H1 (cell line): Measurements from ENCODE around the gene SLC2A10. TPM values are rescaled to one million over a fixed set of nuclear protein-coding genes. Genes with fewer than 3 reads are reported as not detected.

Source experiments
- CTCF ChIA-PET: fragments of 300-600 bp; sonication (Branson Sonifier 250); formaldehyde crosslinking; loops from one replicate; lab custom pipeline; 2021; ENCODE audit not compliant: partially characterized antibody; lab: Charles Lee
- POLR2A ChIA-PET: fragments of 300-600 bp; sonication (Branson Sonifier 250); formaldehyde crosslinking; loops from one replicate; lab custom pipeline; 2021; ENCODE audit warnings: inconsistent platforms; ENCODE audit not compliant: partially characterized antibody; lab: Charles Lee
- DNase-seq, 2 experiments: peaks; one replicate each; pipeline versions ENCODE4 v3.0.0 to v3.0.0-alpha.2; 2010 to 2022; ENCODE audit warnings: low spot score in 2 of 2, low read depth in 1 of 2, mixed read lengths in 1 of 2
- FAIRE-seq: peaks from 2 replicates; lab custom pipeline; 2011; peaks lifted over from hg19 to GRCh38; lab: Jason Lieb, UNC
- H2AFZ ChIP-seq: 2 replicates; pipeline ENCODE4 v1.8.1; 2012; ENCODE audit warnings: low read length, inconsistent platforms
- H2AK5ac ChIP-seq: 2 replicates; pipeline ENCODE4 v1.6.1; 2013; ENCODE audit warnings: low read depth, low read length
- H2BK120ac ChIP-seq: replicated peaks from 2 replicates; pipeline ENCODE3; 2013; ENCODE audit warnings: low read depth, low read length, inconsistent platforms
- H2BK12ac ChIP-seq: 2 replicates; pipeline ENCODE4 v1.6.1; 2013; ENCODE audit warnings: low read depth, low read length
- H2BK15ac ChIP-seq: 2 replicates; pipeline ENCODE4 v1.6.1; 2013; ENCODE audit warnings: low read length
- H2BK20ac ChIP-seq: 2 replicates; pipeline ENCODE4 v1.6.1; 2013; ENCODE audit warnings: low read length
- H2BK5ac ChIP-seq: 2 replicates; pipeline ENCODE4 v1.6.1; 2013; ENCODE audit warnings: low read depth, low read length
- H3K14ac ChIP-seq: 2 replicates; pipeline ENCODE4 v1.6.1; 2013; ENCODE audit warnings: inconsistent platforms; ENCODE audit not compliant: insufficient read length
- H3K18ac ChIP-seq: 2 replicates; pipeline ENCODE4 v1.6.1; 2013; ENCODE audit warnings: low read length; ENCODE audit errors: extremely low read depth
- H3K23ac ChIP-seq: 2 replicates; pipeline ENCODE4 v1.6.1; 2013; ENCODE audit warnings: inconsistent platforms; ENCODE audit not compliant: insufficient read length
- H3K23me2 ChIP-seq: 2 replicates; pipeline ENCODE4 v1.6.1; 2013; ENCODE audit warnings: low read depth, low read length
- H3K27ac ChIP-seq: 2 replicates; pipeline ENCODE4 v1.6.1; 2011; ENCODE audit warnings: low read depth, low read length, inconsistent platforms
- H3K27me3 ChIP-seq, 4 experiments: replicated peaks in 1 of 4; 1 replicate in 1 of 4; 2 replicates in 3 of 4; pipeline versions ENCODE4 v1.6.1 to v1.8.1; 2011 to 2013; ENCODE audit warnings: low read length in 3 of 4, mild to moderate bottlenecking in 3 of 4, inconsistent platforms in 2 of 4, mixed read lengths in 2 of 4, moderate library complexity in 1 of 4; ENCODE audit not compliant: control insufficient read depth in 3 of 4, insufficient read depth in 3 of 4; ENCODE audit errors: extremely low read depth in 1 of 4
- H3K36me3 ChIP-seq, 4 experiments: 2 replicates each; pipeline versions ENCODE4 v1.6.1 to v1.8.1; 2011 to 2013; ENCODE audit warnings: mild to moderate bottlenecking in 4 of 4, low read length in 3 of 4, moderate library complexity in 2 of 4, control low read depth in 1 of 4, inconsistent platforms in 1 of 4; ENCODE audit not compliant: insufficient read depth in 4 of 4, control insufficient read depth in 2 of 4
- H3K4ac ChIP-seq: replicated peaks from 2 replicates; pipeline ENCODE3; 2013; ENCODE audit warnings: low read length, low read depth, mixed read lengths, inconsistent platforms; ENCODE audit not compliant: insufficient read length
- H3K4me1 ChIP-seq, 4 experiments: replicated peaks in 1 of 4; 1 replicate in 1 of 4; 2 replicates in 3 of 4; pipeline versions ENCODE4 v1.6.1 to v1.8.1; 2011 to 2013; ENCODE audit warnings: low read length in 3 of 4, inconsistent platforms in 2 of 4, mixed read lengths in 1 of 4; ENCODE audit not compliant: insufficient read depth in 4 of 4, control insufficient read depth in 3 of 4
- H3K4me2 ChIP-seq, 2 experiments: 2 replicates each; pipeline versions ENCODE4 v1.6.1 to v1.8.1; 2011 to 2013; ENCODE audit warnings: low read depth in 2 of 2, low read length in 2 of 2, control low read depth in 1 of 2, inconsistent platforms in 1 of 2, mild to moderate bottlenecking in 1 of 2; ENCODE audit not compliant: insufficient read depth in 1 of 2
- H3K4me3 ChIP-seq, 4 experiments: fragments of 200-600, 300-600 bp in 1 of 4; sonication (generic), shearing (Covaris generic), sonication (Bioruptor Twin) in 1 of 4; 2 replicates each; pipeline versions ENCODE4 v1.5.1 to v1.8.1; 2011 to 2016; ENCODE audit warnings: low read length in 4 of 4, low read depth in 3 of 4, control low read depth in 2 of 4, inconsistent platforms in 2 of 4, mild to moderate bottlenecking in 2 of 4, mixed read lengths in 1 of 4, moderate library complexity in 1 of 4; ENCODE audit not compliant: insufficient read depth in 2 of 4; ENCODE audit errors: extremely low read depth in 1 of 4
- H3K56ac ChIP-seq: replicated peaks from 2 replicates; pipeline ENCODE3; 2013; ENCODE audit warnings: low read depth, mild to moderate bottlenecking, mixed read lengths, low read length, inconsistent platforms; ENCODE audit not compliant: insufficient read length
- H3K79me1 ChIP-seq: 2 replicates; pipeline ENCODE4 v1.6.1; 2013; ENCODE audit warnings: low read depth, low read length, control low read depth
- H3K79me2 ChIP-seq, 2 experiments: 2 replicates each; pipeline versions ENCODE4 v1.6.1 to v1.8.1; 2012 to 2013; ENCODE audit warnings: low read length in 2 of 2, mild to moderate bottlenecking in 2 of 2, inconsistent platforms in 1 of 2; ENCODE audit not compliant: insufficient read depth in 2 of 2, control insufficient read depth in 1 of 2
- H3K9ac ChIP-seq, 4 experiments: replicated peaks in 1 of 4; 1 replicate in 1 of 4; 2 replicates in 3 of 4; pipeline versions ENCODE4 v1.6.1 to v1.8.1; 2011 to 2013; ENCODE audit warnings: low read depth in 3 of 4, low read length in 3 of 4, control low read depth in 2 of 4, mild to moderate bottlenecking in 2 of 4, moderate library complexity in 2 of 4, inconsistent platforms in 1 of 4; ENCODE audit errors: extremely low read depth in 1 of 4
- H3K9me3 ChIP-seq, 2 experiments: 2 replicates each; pipeline versions ENCODE4 v1.6.1 to v1.8.1; 2012 to 2013; ENCODE audit warnings: mild to moderate bottlenecking in 2 of 2, moderate library complexity in 2 of 2, control low read depth in 1 of 2, inconsistent platforms in 1 of 2, low read depth in 1 of 2, low read length in 1 of 2, mixed read lengths in 1 of 2; ENCODE audit not compliant: insufficient read depth in 2 of 2
- H4K20me1 ChIP-seq, 2 experiments: replicated peaks in 1 of 2; 2 replicates each; pipeline versions ENCODE3 to v1.8.1; 2011 to 2013; ENCODE audit warnings: inconsistent platforms in 2 of 2, low read length in 2 of 2, mild to moderate bottlenecking in 1 of 2; ENCODE audit not compliant: insufficient read depth in 2 of 2, control insufficient read depth in 1 of 2
- H4K5ac ChIP-seq: 2 replicates; pipeline ENCODE4 v1.6.1; 2013; ENCODE audit warnings: low read length, low read depth, mixed read lengths, inconsistent platforms; ENCODE audit not compliant: insufficient read length
- H4K8ac ChIP-seq: 2 replicates; pipeline ENCODE4 v1.8.0; 2013; ENCODE audit warnings: mild to moderate bottlenecking, moderate library complexity, low read length, inconsistent platforms; ENCODE audit not compliant: insufficient read depth; ENCODE audit errors: extremely low read depth
- H4K91ac ChIP-seq: replicated peaks from 2 replicates; pipeline ENCODE3; 2013; ENCODE audit warnings: low read length, mixed read lengths, inconsistent platforms; ENCODE audit not compliant: insufficient read length
- CEBPB ChIP-seq: IDR thresholded peaks from 2 replicates; pipeline ENCODE4 v1.6.1; 2012; ENCODE audit warnings: low read depth, low read length
- CREB1 ChIP-seq: IDR thresholded peaks from 2 replicates; pipeline ENCODE4 v1.6.1; 2012; ENCODE audit warnings: inconsistent platforms
- GABPA ChIP-seq: IDR thresholded peaks from 2 replicates; pipeline ENCODE4 v1.6.1; 2011; ENCODE audit warnings: mild to moderate bottlenecking, low read length, moderate library complexity, borderline replicate concordance; ENCODE audit not compliant: insufficient read depth
- MAFK ChIP-seq: IDR thresholded peaks from 2 replicates; pipeline ENCODE4 v1.6.1; 2012; ENCODE audit warnings: low read depth, mild to moderate bottlenecking, improper control_type of control experiment, low read length
- MAX ChIP-seq: IDR thresholded peaks from 2 replicates; pipeline ENCODE4 v1.6.1; 2012; ENCODE audit warnings: inconsistent platforms
- NANOG ChIP-seq: IDR thresholded peaks from 2 replicates; pipeline ENCODE4 v1.6.1; 2011; ENCODE audit warnings: low read length, low read depth, mild to moderate bottlenecking, inconsistent platforms; ENCODE audit not compliant: insufficient read depth, poor library complexity, severe bottlenecking
- RAD21 ChIP-seq, 2 experiments: IDR thresholded peaks in 1 of 2; conservative IDR thresholded peaks in 1 of 2; 2 replicates each; pipeline ENCODE4 v1.6.1; 2011; ENCODE audit warnings: low read depth in 2 of 2, low read length in 2 of 2, improper control_type of control experiment in 1 of 2, inconsistent platforms in 1 of 2, mild to moderate bottlenecking in 1 of 2, moderate library complexity in 1 of 2
- SP4 ChIP-seq: IDR thresholded peaks from 2 replicates; pipeline ENCODE4 v1.6.1; 2012; ENCODE audit warnings: low read length, inconsistent platforms
- SUZ12 ChIP-seq: fragments of 200-600 bp; sonication (generic); IDR thresholded peaks from 2 replicates; pipeline ENCODE4 v1.6.1; 2012; ENCODE audit warnings: mild to moderate bottlenecking, inconsistent platforms, low read length, moderate library complexity, mixed read lengths
- USF2 ChIP-seq: IDR thresholded peaks from 2 replicates; pipeline ENCODE4 v1.6.1; 2011; ENCODE audit warnings: low read length, improper control_type of control experiment
- YY1 ChIP-seq: IDR thresholded peaks from 2 replicates; pipeline ENCODE4 v1.6.1; 2011; ENCODE audit warnings: low read depth, mild to moderate bottlenecking, low read length
- WGBS, 2 experiments: shearing (Covaris generic) in 1 of 2; methylation state at CpG; one replicate each; pipeline versions ENCODE4 v1.1.6 to v1.1.7; 2013 to 2015; ENCODE audit warnings: low lambda C conversion rate in 2 of 2, mixed read lengths in 2 of 2, inconsistent platforms in 1 of 2, low coverage in 1 of 2, missing lambda C conversion rate in 1 of 2; ENCODE audit not compliant: insufficient replicate concordance in 2 of 2, insufficient coverage in 1 of 2, insufficient read length in 1 of 2; ENCODE audit errors: extremely low coverage in 1 of 2, missing lambda C conversion rate in 1 of 2; 5-methylcytosine and 5-hydroxymethylcytosine counted together
- polyA plus RNA-seq, 7 experiments: library from polyadenylated mRNA; depleted of rRNA in 3 of 7; stranded (reverse) in 5 of 7; unstranded in 2 of 7; fragments of >200 nt in 5 of 7; fragments of 200-250 nt in 2 of 7; gene quantifications; 1 replicate in 5 of 7; 2 replicates in 1 of 7; 4 replicates in 1 of 7; pipeline versions ENCODE4 v1.2.1 to v1.2.3, GENCODE V29; 2011 to 2013; ENCODE audit warnings: missing spikeins in 2 of 7, mixed read lengths in 2 of 7
- total RNA-seq: library from RNA; stranded (reverse); fragmentation: NEBNext Ultra II Directional; extraction: Animal tissue kit (Norgen Biotek cat#: 25700); gene quantifications from 2 replicates; pipeline ENCODE4 v1.2.1, GENCODE V29; 2021

The SLC2A10 gene
- total and polyA plus RNA-seq, 2 of the 8 experiments (the other 6 are each of a cell fraction or from before 2014, with no cell fraction given) = 9.0 to 9.7 TPM

GRCh38 chr20:46764068-46764467 is 54.6 kb downstream of the SLC2A10 start:
- no peaks in the 10 kb centered on the region for H3K9me3 ChIP-seq
- no peak overlapping the region for H3K23ac ChIP-seq
- WGBS, 2 experiments = 92% methylated on average over 4 of the region's 4 CpGs; no CpG with 5 or more reads in 1 of the 2 experiments
- no peaks in the 10 kb centered on the region for H3K79me1 ChIP-seq
- H3K36me3 ChIP-seq = no peaks in the 10 kb centered on the region
- H2AK5ac ChIP-seq = no peak overlapping the region
- no peak overlapping the region for H4K5ac ChIP-seq
- H2AFZ ChIP-seq = no peak overlapping the region
- H4K20me1 ChIP-seq = no peaks in the 10 kb centered on the region
- H3K9ac ChIP-seq = no peak overlapping the region
- H3K27ac ChIP-seq = no peak overlapping the region
- H2BK15ac ChIP-seq = no peak overlapping the region
- H2BK20ac ChIP-seq = no peak overlapping the region
- no peak overlapping the region for H4K91ac ChIP-seq
- no peak overlapping the region for H3K4me2 ChIP-seq
- H3K23me2 ChIP-seq = no peaks in the 10 kb centered on the region
- no peaks in the 10 kb centered on the region for H3K27me3 ChIP-seq
- no peak overlapping the region for H2BK12ac ChIP-seq
- no peak overlapping the region for H4K8ac ChIP-seq
- no peaks in the 10 kb centered on the region; a peak in 1 of 7 replicates for H3K4me1 ChIP-seq
- no peak overlapping the region for H3K4me3 ChIP-seq
- no peak overlapping the region for H3K18ac ChIP-seq
- DNase-seq = no peak
- no peak for FAIRE-seq
- ChIA-PET CTCF (interaction anchor here (1.2 to 4.0 kb wide), 7 partner anchors 9 to 384 kb away, joined by 3 to 22 read pairs (median 7); no protein-coding TSS in a partner anchor), POLR2A (no interaction called here)
- H2BK5ac ChIP-seq = no peak overlapping the region
- no peaks in the 10 kb centered on the region for H3K79me2 ChIP-seq
- H3K4ac ChIP-seq = no peak overlapping the region
- no peak overlapping the region for H3K56ac ChIP-seq
- no peak overlapping the region for H2BK120ac ChIP-seq
- H3K14ac ChIP-seq = no peak overlapping the region
- no peak for TF ChIP-seq CEBPB
- no peak for TF ChIP-seq RAD21 (IDR thresholded peaks at IDR 0.05 in 1 of 2, conservative IDR thresholded peaks at IDR 0.05 in 1 of 2; ENCODE audit: low read depth in 2 of 2, low read length in 2 of 2)
- no peak for TF ChIP-seq SP4
- no peak for TF ChIP-seq MAX
- no peak for TF ChIP-seq SUZ12
- TF ChIP-seq MAFK = no peak
- TF ChIP-seq USF2 = no peak
- no peak for TF ChIP-seq GABPA
- TF ChIP-seq YY1 = no peak
- TF ChIP-seq CREB1 = no peak
- TF ChIP-seq NANOG = no peak
